Inflammatory macrophage treated with lipopolysaccharide for 1 hour (primary cell): ENCODE data around the gene PTPRC.
"Not testable (repeated sequence)": the region's sequence is repeated elsewhere in the genome, so short reads cannot be mapped to it uniquely, and the experiment has no call there.

ENCODE experiments used
- DNase-seq, 2 donors: peaks; one replicate each; pipeline ENCODE4 v3.0.0-alpha.2; 2020 to 2022

PTPRC gene

GRCh38 chr1:198638894-198639635 is at the start of gene PTPRC:
Gene PTPRC (plus strand): TSS chr1:198639040. CDS start chr1:198639269, 229 bp downstream.
- DNase-seq, result peak; percentile 87 to 93

- no peak for DNase-seq
These were observed 48.4 kb upstream of the PTPRC start for GRCh38 chr1:198590454-198590853.

- DNase-seq, result no peak
These were observed 43.1 kb upstream of the PTPRC start for GRCh38 chr1:198595765-198596164.

- DNase-seq, result peak in 1 of 2 donors; percentile 20
These were observed 41.0 kb upstream of the PTPRC start for GRCh38 chr1:198597690-198598430.

- DNase-seq, result no peak
These were observed 40.0 kb upstream of the PTPRC start for GRCh38 chr1:198598796-198599321.

- DNase-seq, result no peak
These were observed 39.1 kb upstream of the PTPRC start for GRCh38 chr1:198599749-198600148.

GRCh38 chr1:198600906-198601305 is 37.9 kb upstream of the PTPRC start:
- DNase-seq, result no peak

GRCh38 chr1:198601310-198601709 is 37.5 kb upstream of the PTPRC start:
- DNase-seq, result not testable (repeated sequence)

GRCh38 chr1:198601936-198602889 is 36.6 kb upstream of the PTPRC start:
- peak; percentile 73 to 87 for DNase-seq

GRCh38 chr1:198604975-198605374 is 33.9 kb upstream of the PTPRC start:
- no peak for DNase-seq

GRCh38 chr1:198605406-198605805 is 33.4 kb upstream of the PTPRC start:
- no peak for DNase-seq

GRCh38 chr1:198606020-198606438 is 32.8 kb upstream of the PTPRC start:
- DNase-seq, result no peak

GRCh38 chr1:198607714-198608113 is 31.1 kb upstream of the PTPRC start:
- no peak for DNase-seq

- DNase-seq, result no peak
These were observed 28.5 kb upstream of the PTPRC start for GRCh38 chr1:198610362-198610761.

- DNase-seq, result no peak
These were observed 27.6 kb upstream of the PTPRC start for GRCh38 chr1:198611219-198611618.

- DNase-seq, result peak; percentile 58 to 66
These were observed 26.2 kb upstream of the PTPRC start for GRCh38 chr1:198612471-198613260.

GRCh38 chr1:198617406-198617805 is 21.4 kb upstream of the PTPRC start:
- no peak for DNase-seq

- DNase-seq, result no peak
These were observed 19.3 kb upstream of the PTPRC start for GRCh38 chr1:198619375-198620140.

- DNase-seq, result no peak
These were observed 18.6 kb upstream of the PTPRC start for GRCh38 chr1:198620218-198620617.

GRCh38 chr1:198620951-198621824 is 17.7 kb upstream of the PTPRC start:
- peak; percentile 33 to 49 for DNase-seq
